ENCODE results near the gene MON1A. TPM values are rescaled to one million over a fixed set of nuclear protein-coding genes. Genes with fewer than 3 reads are reported as not detected.
"Not testable (repeated sequence)": the region's sequence is repeated elsewhere in the genome, so short reads cannot be mapped to it uniquely, and the experiment has no call there.

Gene MON1A
- total and polyA plus RNA-seq, 12 donors: 10.6 to 21.9 (median 14.1) TPM

- peaks cover 0 to 21% of the 10 kb centered on the region in 2 donors for H3K4me1 ChIP-seq (replicated peaks in 1 of 2)
- H3K9me3 ChIP-seq (replicated peaks in 1 of 3): no peaks in the 10 kb centered on the region
- intact Hi-C loops (cut with DNase I): no loop called here
- no peak overlapping the region for H3K4me3 ChIP-seq
- TF ChIP-seq POLR2A (IDR thresholded peaks at IDR 0.05) (no peak), CTCF (IDR thresholded peaks at IDR 0.05) (no peak)
- no peaks in the 10 kb centered on the region for H3K27me3 ChIP-seq
- no peak for DNase-seq
- no peaks in the 10 kb centered on the region for H3K36me3 ChIP-seq (replicated peaks in 1 of 2)
- 92 to 96% (median 94%) methylated on average over 5 of the region's 5 CpGs for WGBS, 4 donors
- no peak overlapping the region for H3K27ac ChIP-seq
Observed at GRCh38 chr3:49927798-49928197, 1.8 kb downstream of the MON1A start.

GRCh38 chr3:49926117-49926728 lies 3.4 kb downstream of the MON1A start:
- H3K27ac ChIP-seq: no peak overlapping the region
- no peaks in the 10 kb centered on the region for H3K36me3 ChIP-seq (replicated peaks in 1 of 2)
- TF ChIP-seq CTCF (IDR thresholded peaks at IDR 0.05) (no peak), POLR2A (IDR thresholded peaks at IDR 0.05) (no peak)
- 83 to 90% (median 88%) methylated on average over 4 of the region's 4 CpGs for WGBS, 4 donors
- H3K27me3 ChIP-seq: no peaks in the 10 kb centered on the region
- H3K4me1 ChIP-seq (replicated peaks in 1 of 2): peaks cover 0 to 21% of the 10 kb centered on the region in 2 donors
- intact Hi-C loops (cut with DNase I): no loop called here
- no peak for DNase-seq
- no peak overlapping the region for H3K4me3 ChIP-seq
- H3K9me3 ChIP-seq (replicated peaks in 1 of 3): no peaks in the 10 kb centered on the region

GRCh38 chr3:49925485-49925884 lies 4.1 kb downstream of the MON1A start:
- Histone ChIP-seq H3K4me3 (no peak overlapping the region), H3K9me3 (replicated peaks in 1 of 3) (no peaks in the 10 kb centered on the region), H3K27ac (no peak overlapping the region), H3K36me3 (replicated peaks in 1 of 2) (no peaks in the 10 kb centered on the region), H3K4me1 (replicated peaks in 1 of 2) (peaks cover 0 to 18% of the 10 kb centered on the region in 2 donors), H3K27me3 (no peaks in the 10 kb centered on the region)
- no peak for TF ChIP-seq POLR2A (IDR thresholded peaks at IDR 0.05)
- no peak for TF ChIP-seq CTCF (IDR thresholded peaks at IDR 0.05)
- 64 to 79% (median 69%) methylated on average over 2 of the region's 2 CpGs for WGBS, 4 donors
- DNase-seq: no peak
- intact Hi-C loops (cut with DNase I): no loop called here

GRCh38 chr3:49924683-49925082 lies 4.9 kb downstream of the MON1A start:
- Histone ChIP-seq H3K4me1 (replicated peaks in 1 of 2) (peaks cover 0 to 13% of the 10 kb centered on the region in 2 donors), H3K27me3 (no peaks in the 10 kb centered on the region), H3K27ac (no peak overlapping the region), H3K9me3 (replicated peaks in 1 of 3) (no peaks in the 10 kb centered on the region), H3K4me3 (no peak overlapping the region), H3K36me3 (replicated peaks in 1 of 2) (no peaks in the 10 kb centered on the region)
- DNase-seq: no peak
- TF ChIP-seq POLR2A (IDR thresholded peaks at IDR 0.05) (no peak), CTCF (IDR thresholded peaks at IDR 0.05) (no peak)
- WGBS, 4 donors: 53 to 88% (median 70%) methylated on average over 2 of the region's 2 CpGs
- intact Hi-C loops (cut with DNase I): no loop called here

- intact Hi-C loops (cut with DNase I): not testable (repeated sequence)
- WGBS, 4 donors: 89 to 91% (median 90%) methylated on average over 19 of the region's 19 CpGs
Observed at GRCh38 chr3:49917806-49918590, 11.6 kb downstream of the MON1A start.

More at GRCh38 chr3:49917806-49918590, 11.6 kb downstream of the MON1A start:
- H3K4me3 ChIP-seq; H3K9me3 ChIP-seq (replicated peaks in 1 of 3); H3K36me3 ChIP-seq (replicated peaks in 1 of 2); H3K27ac ChIP-seq; H3K4me1 ChIP-seq (replicated peaks in 1 of 2); DNase-seq; H3K27me3 ChIP-seq: not testable (repeated sequence)
